ENCODE results near the gene CCDC141. TPM values are rescaled to one million over a fixed set of nuclear protein-coding genes. Genes with fewer than 3 reads are reported as not detected.

CCDC141 gene
- total and polyA plus RNA-seq, 11 donors: 10.6 to 258 (median 137) TPM

DNA sequence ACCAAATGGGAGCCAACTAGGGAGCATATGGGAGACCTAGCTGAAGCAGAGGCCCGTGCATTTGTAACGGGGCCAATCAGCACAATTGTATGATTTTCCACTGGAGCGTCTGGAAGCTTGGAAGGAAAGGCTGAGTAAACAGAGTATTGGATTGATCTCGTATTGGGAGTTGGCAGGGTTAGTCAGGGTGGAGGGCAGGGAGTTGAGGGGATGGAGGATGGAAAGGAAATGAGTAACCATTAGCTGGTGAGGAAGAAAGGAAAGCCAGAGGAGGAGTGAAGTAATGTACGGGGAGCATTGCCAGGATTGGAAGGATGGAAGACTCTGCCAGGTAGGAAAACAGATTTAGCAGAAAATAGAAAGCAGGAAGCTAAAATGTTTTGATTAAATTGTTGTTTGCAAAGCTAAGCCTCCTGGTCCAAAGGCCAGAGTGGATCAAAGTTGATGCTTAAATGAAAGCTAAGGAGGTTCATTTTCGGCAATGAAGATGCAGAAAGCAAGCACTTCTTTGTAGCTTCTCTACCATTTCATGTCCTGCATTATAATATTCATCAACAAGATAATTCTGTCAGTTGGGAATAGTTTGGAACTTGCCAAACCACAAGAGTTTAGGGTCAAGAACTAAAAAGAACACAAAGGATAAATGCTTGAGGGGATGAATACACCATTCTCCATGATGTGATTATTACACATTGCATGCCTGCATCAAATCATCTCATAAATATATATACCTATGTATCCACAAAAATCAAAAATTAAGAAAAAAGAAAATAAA lies 167.1 kb downstream of the CCDC141 start:
- TF ChIP-seq, protein P1, sequence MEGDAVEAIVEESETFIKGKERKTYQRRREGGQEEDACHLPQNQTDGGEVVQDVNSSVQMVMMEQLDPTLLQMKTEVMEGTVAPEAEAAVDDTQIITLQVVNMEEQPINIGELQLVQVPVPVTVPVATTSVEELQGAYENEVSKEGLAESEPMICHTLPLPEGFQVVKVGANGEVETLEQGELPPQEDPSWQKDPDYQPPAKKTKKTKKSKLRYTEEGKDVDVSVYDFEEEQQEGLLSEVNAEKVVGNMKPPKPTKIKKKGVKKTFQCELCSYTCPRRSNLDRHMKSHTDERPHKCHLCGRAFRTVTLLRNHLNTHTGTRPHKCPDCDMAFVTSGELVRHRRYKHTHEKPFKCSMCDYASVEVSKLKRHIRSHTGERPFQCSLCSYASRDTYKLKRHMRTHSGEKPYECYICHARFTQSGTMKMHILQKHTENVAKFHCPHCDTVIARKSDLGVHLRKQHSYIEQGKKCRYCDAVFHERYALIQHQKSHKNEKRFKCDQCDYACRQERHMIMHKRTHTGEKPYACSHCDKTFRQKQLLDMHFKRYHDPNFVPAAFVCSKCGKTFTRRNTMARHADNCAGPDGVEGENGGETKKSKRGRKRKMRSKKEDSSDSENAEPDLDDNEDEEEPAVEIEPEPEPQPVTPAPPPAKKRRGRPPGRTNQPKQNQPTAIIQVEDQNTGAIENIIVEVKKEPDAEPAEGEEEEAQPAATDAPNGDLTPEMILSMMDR (IDR thresholded peaks at IDR 0.05): no peak
- no peak for TF ChIP-seq POLR2A (IDR thresholded peaks at IDR 0.05)
- DNase-seq (peak in 1 of 5 donors; percentile 27), ATAC-seq (peak; percentile 55 to 84 (median 81))
- peak overlapping the region in 6 of 12 donors; percentile 3 to 52 (median 34) for H3K27ac ChIP-seq
- 44 to 63% (median 51%) methylated on average over 6 of the region's 6 CpGs for WGBS, 4 donors
- H3K9me3 ChIP-seq: no peaks in the 10 kb centered on the region
- H3K27me3 ChIP-seq: no peaks in the 10 kb centered on the region
- intact Hi-C loops (cut with DNase I): no loop called here
- H3K4me3 ChIP-seq: no peak overlapping the region
- peaks cover 0 to 23% (median 4%) of the 10 kb centered on the region in 9 donors for H3K36me3 ChIP-seq
- peaks cover 0 to 30% (median 13%) of the 10 kb centered on the region in 12 donors for H3K4me1 ChIP-seq

DNA sequence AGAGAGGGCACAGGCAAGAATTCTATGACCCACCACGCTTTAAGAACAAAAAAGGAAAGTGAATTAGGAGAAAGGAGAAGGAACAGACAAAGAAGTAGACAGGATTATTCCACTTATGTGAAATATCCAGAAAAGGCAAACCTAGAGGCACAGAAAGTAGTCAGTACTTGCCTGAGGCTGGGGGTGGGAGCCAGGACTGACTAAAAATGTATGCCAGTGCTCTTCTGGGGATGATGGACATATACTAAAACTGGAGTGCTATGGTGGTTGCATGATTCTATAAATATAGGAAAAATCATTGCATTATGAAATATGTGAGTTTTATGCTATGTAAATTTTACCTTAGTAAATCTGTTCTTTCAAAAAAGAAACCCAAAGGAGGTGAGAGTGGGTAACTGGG lies 168.9 kb downstream of the CCDC141 start:
- Histone ChIP-seq H3K36me3 (peaks cover 0 to 26% (median 4%) of the 10 kb centered on the region in 9 donors), H3K27me3 (no peaks in the 10 kb centered on the region), H3K4me3 (no peak overlapping the region), H3K4me1 (peaks cover 0 to 48% (median 19%) of the 10 kb centered on the region in 12 donors), H3K27ac (no peak overlapping the region), H3K9me3 (no peaks in the 10 kb centered on the region)
- intact Hi-C loops (cut with DNase I): no loop called here
- no peak for DNase-seq
- 93 to 100% (median 97%) methylated on average over 1 of the region's 1 CpG for WGBS, 4 donors
- TF ChIP-seq, protein P1 (IDR thresholded peaks at IDR 0.05): no peak
- no peak for TF ChIP-seq POLR2A (IDR thresholded peaks at IDR 0.05)
- ATAC-seq: no peak

DNA sequence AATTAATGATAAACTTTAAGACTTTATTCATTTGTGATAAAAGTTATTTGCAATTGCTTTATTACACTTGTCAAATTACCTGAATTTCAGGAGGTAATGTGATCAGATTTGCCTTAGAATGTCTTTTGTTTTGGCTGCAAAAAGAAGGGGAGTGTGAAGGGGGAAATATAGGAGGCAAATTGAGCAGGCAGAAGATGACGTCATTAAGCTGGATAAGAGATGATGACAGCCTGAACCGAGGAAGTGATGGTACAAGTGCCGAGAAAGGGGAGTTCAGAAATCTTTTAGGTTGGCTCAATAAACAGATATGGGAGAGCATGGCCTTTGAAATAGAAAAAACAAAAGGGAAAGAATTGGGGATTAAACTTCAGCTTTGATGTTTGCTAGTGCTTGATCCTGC lies 169.7 kb downstream of the CCDC141 start:
- ATAC-seq (no peak), DNase-seq (no peak)
- WGBS, 4 donors: 36 to 44% (median 43%) methylated on average over 3 of the region's 3 CpGs
- H3K4me3 ChIP-seq: no peak overlapping the region
- H3K27ac ChIP-seq: no peak overlapping the region
- H3K36me3 ChIP-seq: peaks cover 0 to 25% (median 4%) of the 10 kb centered on the region in 9 donors
- H3K27me3 ChIP-seq: no peaks in the 10 kb centered on the region
- H3K4me1 ChIP-seq: peaks cover 0 to 53% (median 20%) of the 10 kb centered on the region in 12 donors
- intact Hi-C loops (cut with DNase I): no loop called here
- H3K9me3 ChIP-seq: no peaks in the 10 kb centered on the region
- no peak for TF ChIP-seq POLR2A (IDR thresholded peaks at IDR 0.05)
- TF ChIP-seq, protein P1 (IDR thresholded peaks at IDR 0.05): no peak

DNA sequence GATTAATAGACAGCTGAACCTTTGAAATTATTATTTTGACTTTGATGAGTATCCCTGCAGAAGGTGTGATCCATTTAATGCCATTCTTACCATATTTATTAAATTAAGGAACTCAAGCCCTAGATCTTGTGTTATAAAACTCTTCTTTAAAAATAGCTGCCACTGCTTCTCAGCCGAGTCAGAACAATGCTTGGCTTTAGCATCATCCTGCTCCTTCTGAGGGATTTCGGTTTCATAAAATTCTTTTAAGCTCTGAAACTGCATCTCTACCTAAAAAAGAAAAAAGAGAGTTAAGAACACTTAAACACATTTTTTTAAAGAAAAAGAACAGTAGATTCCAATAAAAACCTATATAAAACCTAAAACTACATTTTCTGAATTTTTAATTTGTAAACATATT lies 172.1 kb downstream of the CCDC141 start:
- peaks cover 0 to 53% (median 25%) of the 10 kb centered on the region in 12 donors for H3K4me1 ChIP-seq
- H3K36me3 ChIP-seq: peaks cover 0 to 15% (median 0%) of the 10 kb centered on the region in 9 donors
- TF ChIP-seq, protein P1 (IDR thresholded peaks at IDR 0.05): no peak
- no peak for TF ChIP-seq POLR2A (IDR thresholded peaks at IDR 0.05)
- H3K4me3 ChIP-seq: no peak overlapping the region
- intact Hi-C loops (cut with DNase I): no loop called here
- DNase-seq (no peak), ATAC-seq (no peak)
- no peaks in the 10 kb centered on the region for H3K9me3 ChIP-seq
- H3K27me3 ChIP-seq: no peaks in the 10 kb centered on the region
- 29 to 44% (median 32%) methylated on average over 2 of the region's 2 CpGs for WGBS, 4 donors
- peak overlapping the region in 10 of 12 donors; percentile 3 to 64 (median 52) for H3K27ac ChIP-seq
